H1 (cell line): Measurements from ENCODE around the gene MAP7. TPM values are rescaled to one million over a fixed set of nuclear protein-coding genes. Genes with fewer than 3 reads are reported as not detected.

Source experiments
- CTCF ChIA-PET: fragments of 300-600 bp; sonication (Branson Sonifier 250); formaldehyde crosslinking; loops from one replicate; lab custom pipeline; 2021; ENCODE audit not compliant: partially characterized antibody; lab: Charles Lee
- POLR2A ChIA-PET: fragments of 300-600 bp; sonication (Branson Sonifier 250); formaldehyde crosslinking; loops from one replicate; lab custom pipeline; 2021; ENCODE audit warnings: inconsistent platforms; ENCODE audit not compliant: partially characterized antibody; lab: Charles Lee
- DNase-seq, 2 experiments: peaks; one replicate each; pipeline versions ENCODE4 v3.0.0 to v3.0.0-alpha.2; 2010 to 2022; ENCODE audit warnings: low spot score in 2 of 2, low read depth in 1 of 2, mixed read lengths in 1 of 2
- FAIRE-seq: peaks from 2 replicates; lab custom pipeline; 2011; peaks lifted over from hg19 to GRCh38; lab: Jason Lieb, UNC
- H2AFZ ChIP-seq: 2 replicates; pipeline ENCODE4 v1.8.1; 2012; ENCODE audit warnings: low read length, inconsistent platforms
- H2AK5ac ChIP-seq: 2 replicates; pipeline ENCODE4 v1.6.1; 2013; ENCODE audit warnings: low read depth, low read length
- H2BK120ac ChIP-seq: replicated peaks from 2 replicates; pipeline ENCODE3; 2013; ENCODE audit warnings: low read depth, low read length, inconsistent platforms
- H2BK12ac ChIP-seq: 2 replicates; pipeline ENCODE4 v1.6.1; 2013; ENCODE audit warnings: low read depth, low read length
- H2BK15ac ChIP-seq: 2 replicates; pipeline ENCODE4 v1.6.1; 2013; ENCODE audit warnings: low read length
- H2BK20ac ChIP-seq: 2 replicates; pipeline ENCODE4 v1.6.1; 2013; ENCODE audit warnings: low read length
- H2BK5ac ChIP-seq: 2 replicates; pipeline ENCODE4 v1.6.1; 2013; ENCODE audit warnings: low read depth, low read length
- H3K14ac ChIP-seq: 2 replicates; pipeline ENCODE4 v1.6.1; 2013; ENCODE audit warnings: inconsistent platforms; ENCODE audit not compliant: insufficient read length
- H3K18ac ChIP-seq: 2 replicates; pipeline ENCODE4 v1.6.1; 2013; ENCODE audit warnings: low read length; ENCODE audit errors: extremely low read depth
- H3K23ac ChIP-seq: 2 replicates; pipeline ENCODE4 v1.6.1; 2013; ENCODE audit warnings: inconsistent platforms; ENCODE audit not compliant: insufficient read length
- H3K23me2 ChIP-seq: 2 replicates; pipeline ENCODE4 v1.6.1; 2013; ENCODE audit warnings: low read depth, low read length
- H3K27ac ChIP-seq: 2 replicates; pipeline ENCODE4 v1.6.1; 2011; ENCODE audit warnings: low read depth, low read length, inconsistent platforms
- H3K27me3 ChIP-seq, 4 experiments: replicated peaks in 1 of 4; 1 replicate in 1 of 4; 2 replicates in 3 of 4; pipeline versions ENCODE4 v1.6.1 to v1.8.1; 2011 to 2013; ENCODE audit warnings: low read length in 3 of 4, mild to moderate bottlenecking in 3 of 4, inconsistent platforms in 2 of 4, mixed read lengths in 2 of 4, moderate library complexity in 1 of 4; ENCODE audit not compliant: control insufficient read depth in 3 of 4, insufficient read depth in 3 of 4; ENCODE audit errors: extremely low read depth in 1 of 4
- H3K36me3 ChIP-seq, 4 experiments: 2 replicates each; pipeline versions ENCODE4 v1.6.1 to v1.8.1; 2011 to 2013; ENCODE audit warnings: mild to moderate bottlenecking in 4 of 4, low read length in 3 of 4, moderate library complexity in 2 of 4, control low read depth in 1 of 4, inconsistent platforms in 1 of 4; ENCODE audit not compliant: insufficient read depth in 4 of 4, control insufficient read depth in 2 of 4
- H3K4ac ChIP-seq: replicated peaks from 2 replicates; pipeline ENCODE3; 2013; ENCODE audit warnings: low read length, low read depth, mixed read lengths, inconsistent platforms; ENCODE audit not compliant: insufficient read length
- H3K4me1 ChIP-seq, 4 experiments: replicated peaks in 1 of 4; 1 replicate in 1 of 4; 2 replicates in 3 of 4; pipeline versions ENCODE4 v1.6.1 to v1.8.1; 2011 to 2013; ENCODE audit warnings: low read length in 3 of 4, inconsistent platforms in 2 of 4, mixed read lengths in 1 of 4; ENCODE audit not compliant: insufficient read depth in 4 of 4, control insufficient read depth in 3 of 4
- H3K4me2 ChIP-seq, 2 experiments: 2 replicates each; pipeline versions ENCODE4 v1.6.1 to v1.8.1; 2011 to 2013; ENCODE audit warnings: low read depth in 2 of 2, low read length in 2 of 2, control low read depth in 1 of 2, inconsistent platforms in 1 of 2, mild to moderate bottlenecking in 1 of 2; ENCODE audit not compliant: insufficient read depth in 1 of 2
- H3K4me3 ChIP-seq, 4 experiments: fragments of 200-600, 300-600 bp in 1 of 4; sonication (generic), shearing (Covaris generic), sonication (Bioruptor Twin) in 1 of 4; 2 replicates each; pipeline versions ENCODE4 v1.5.1 to v1.8.1; 2011 to 2016; ENCODE audit warnings: low read length in 4 of 4, low read depth in 3 of 4, control low read depth in 2 of 4, inconsistent platforms in 2 of 4, mild to moderate bottlenecking in 2 of 4, mixed read lengths in 1 of 4, moderate library complexity in 1 of 4; ENCODE audit not compliant: insufficient read depth in 2 of 4; ENCODE audit errors: extremely low read depth in 1 of 4
- H3K56ac ChIP-seq: replicated peaks from 2 replicates; pipeline ENCODE3; 2013; ENCODE audit warnings: low read depth, mild to moderate bottlenecking, mixed read lengths, low read length, inconsistent platforms; ENCODE audit not compliant: insufficient read length
- H3K79me1 ChIP-seq: 2 replicates; pipeline ENCODE4 v1.6.1; 2013; ENCODE audit warnings: low read depth, low read length, control low read depth
- H3K79me2 ChIP-seq, 2 experiments: 2 replicates each; pipeline versions ENCODE4 v1.6.1 to v1.8.1; 2012 to 2013; ENCODE audit warnings: low read length in 2 of 2, mild to moderate bottlenecking in 2 of 2, inconsistent platforms in 1 of 2; ENCODE audit not compliant: insufficient read depth in 2 of 2, control insufficient read depth in 1 of 2
- H3K9ac ChIP-seq, 4 experiments: replicated peaks in 1 of 4; 1 replicate in 1 of 4; 2 replicates in 3 of 4; pipeline versions ENCODE4 v1.6.1 to v1.8.1; 2011 to 2013; ENCODE audit warnings: low read depth in 3 of 4, low read length in 3 of 4, control low read depth in 2 of 4, mild to moderate bottlenecking in 2 of 4, moderate library complexity in 2 of 4, inconsistent platforms in 1 of 4; ENCODE audit errors: extremely low read depth in 1 of 4
- H3K9me3 ChIP-seq, 2 experiments: 2 replicates each; pipeline versions ENCODE4 v1.6.1 to v1.8.1; 2012 to 2013; ENCODE audit warnings: mild to moderate bottlenecking in 2 of 2, moderate library complexity in 2 of 2, control low read depth in 1 of 2, inconsistent platforms in 1 of 2, low read depth in 1 of 2, low read length in 1 of 2, mixed read lengths in 1 of 2; ENCODE audit not compliant: insufficient read depth in 2 of 2
- H4K20me1 ChIP-seq, 2 experiments: replicated peaks in 1 of 2; 2 replicates each; pipeline versions ENCODE3 to v1.8.1; 2011 to 2013; ENCODE audit warnings: inconsistent platforms in 2 of 2, low read length in 2 of 2, mild to moderate bottlenecking in 1 of 2; ENCODE audit not compliant: insufficient read depth in 2 of 2, control insufficient read depth in 1 of 2
- H4K5ac ChIP-seq: 2 replicates; pipeline ENCODE4 v1.6.1; 2013; ENCODE audit warnings: low read length, low read depth, mixed read lengths, inconsistent platforms; ENCODE audit not compliant: insufficient read length
- H4K8ac ChIP-seq: 2 replicates; pipeline ENCODE4 v1.8.0; 2013; ENCODE audit warnings: mild to moderate bottlenecking, moderate library complexity, low read length, inconsistent platforms; ENCODE audit not compliant: insufficient read depth; ENCODE audit errors: extremely low read depth
- H4K91ac ChIP-seq: replicated peaks from 2 replicates; pipeline ENCODE3; 2013; ENCODE audit warnings: low read length, mixed read lengths, inconsistent platforms; ENCODE audit not compliant: insufficient read length
- EGR1 ChIP-seq: IDR thresholded peaks from 2 replicates; pipeline ENCODE4 v1.6.1; 2011; ENCODE audit warnings: low read depth, low read length, borderline replicate concordance
- MAFK ChIP-seq: IDR thresholded peaks from 2 replicates; pipeline ENCODE4 v1.6.1; 2012; ENCODE audit warnings: low read depth, mild to moderate bottlenecking, improper control_type of control experiment, low read length
- RAD21 ChIP-seq, 2 experiments: IDR thresholded peaks in 1 of 2; conservative IDR thresholded peaks in 1 of 2; 2 replicates each; pipeline ENCODE4 v1.6.1; 2011; ENCODE audit warnings: low read depth in 2 of 2, low read length in 2 of 2, improper control_type of control experiment in 1 of 2, inconsistent platforms in 1 of 2, mild to moderate bottlenecking in 1 of 2, moderate library complexity in 1 of 2
- SIX5 ChIP-seq: IDR thresholded peaks from 2 replicates; pipeline ENCODE4 v1.6.1; 2011; ENCODE audit warnings: mild to moderate bottlenecking, low read depth, low read length
- SUZ12 ChIP-seq: fragments of 200-600 bp; sonication (generic); IDR thresholded peaks from 2 replicates; pipeline ENCODE4 v1.6.1; 2012; ENCODE audit warnings: mild to moderate bottlenecking, inconsistent platforms, low read length, moderate library complexity, mixed read lengths
- TBP ChIP-seq: IDR thresholded peaks from 2 replicates; pipeline ENCODE4 v1.6.1; 2011; ENCODE audit warnings: low read depth, low read length, improper control_type of control experiment
- WGBS, 2 experiments: shearing (Covaris generic) in 1 of 2; methylation state at CpG; one replicate each; pipeline versions ENCODE4 v1.1.6 to v1.1.7; 2013 to 2015; ENCODE audit warnings: low lambda C conversion rate in 2 of 2, mixed read lengths in 2 of 2, inconsistent platforms in 1 of 2, low coverage in 1 of 2, missing lambda C conversion rate in 1 of 2; ENCODE audit not compliant: insufficient replicate concordance in 2 of 2, insufficient coverage in 1 of 2, insufficient read length in 1 of 2; ENCODE audit errors: extremely low coverage in 1 of 2, missing lambda C conversion rate in 1 of 2; 5-methylcytosine and 5-hydroxymethylcytosine counted together
- polyA plus RNA-seq, 7 experiments: library from polyadenylated mRNA; depleted of rRNA in 3 of 7; stranded (reverse) in 5 of 7; unstranded in 2 of 7; fragments of >200 nt in 5 of 7; fragments of 200-250 nt in 2 of 7; gene quantifications; 1 replicate in 5 of 7; 2 replicates in 1 of 7; 4 replicates in 1 of 7; pipeline versions ENCODE4 v1.2.1 to v1.2.3, GENCODE V29; 2011 to 2013; ENCODE audit warnings: missing spikeins in 2 of 7, mixed read lengths in 2 of 7
- total RNA-seq: library from RNA; stranded (reverse); fragmentation: NEBNext Ultra II Directional; extraction: Animal tissue kit (Norgen Biotek cat#: 25700); gene quantifications from 2 replicates; pipeline ENCODE4 v1.2.1, GENCODE V29; 2021

The MAP7 gene
- total and polyA plus RNA-seq, 2 of the 8 experiments (the other 6 are each of a cell fraction or from before 2014, with no cell fraction given) = 13.5 to 66.9 TPM

GRCh38 chr6:136592930-136593673, 42.9 kb upstream of the MAP7 start:
- H3K27me3 ChIP-seq = no peaks in the 10 kb centered on the region
- H4K5ac ChIP-seq = no peak overlapping the region
- peak overlapping the region; percentile 72; the same call in 1 of the 2 replicates for H2BK5ac ChIP-seq
- H3K36me3 ChIP-seq = no peaks in the 10 kb centered on the region
- H3K79me1 ChIP-seq = no peaks in the 10 kb centered on the region
- no peak overlapping the region for H3K14ac ChIP-seq
- no peak overlapping the region for H3K18ac ChIP-seq
- H2BK120ac ChIP-seq = no peak overlapping the region
- H2AK5ac ChIP-seq = no peak overlapping the region
- no peak overlapping the region for H3K56ac ChIP-seq
- no peak overlapping the region for H3K23ac ChIP-seq
- no peak overlapping the region; a peak in 1 of 4 replicates for H3K4me2 ChIP-seq
- no peaks in the 10 kb centered on the region; the same call in 1 of the 2 replicates for H3K23me2 ChIP-seq
- H3K4me1 ChIP-seq = peaks cover 5 to 25% (median 19%) of the 10 kb centered on the region in 4 experiments
- CTCF ChIA-PET = interaction anchor here (0.9 to 2.1 kb wide), 7 partner anchors 9 to 997 kb away, joined by 3 to 6 read pairs (median 4); partner anchors contain the start of gene MAP3K5
- H3K4ac ChIP-seq = no peak overlapping the region
- no peaks in the 10 kb centered on the region for H3K79me2 ChIP-seq
- H2AFZ ChIP-seq = no peak overlapping the region
- H4K91ac ChIP-seq = peak overlapping the region; percentile 87
- TF ChIP-seq RAD21 (IDR thresholded peaks at IDR 0.05 in 1 of 2, conservative IDR thresholded peaks at IDR 0.05 in 1 of 2; ENCODE audit: low read depth in 2 of 2, low read length in 2 of 2) (no peak), MAFK (no peak), EGR1 (no peak), SIX5 (no peak), SUZ12 (no peak), TBP (no peak)
- FAIRE-seq (no peak), DNase-seq (no peak)
- peaks cover 5 to 6% of the 10 kb centered on the region in 2 experiments for H3K9me3 ChIP-seq
- H4K20me1 ChIP-seq = no peaks in the 10 kb centered on the region
- no peak overlapping the region for H2BK12ac ChIP-seq
- WGBS, 2 experiments = 85% methylated on average over 2 of the region's 2 CpGs; no CpG with 5 or more reads in 1 of the 2 experiments
- no peak overlapping the region for H3K9ac ChIP-seq
- POLR2A ChIA-PET = no interaction called here
- no peak overlapping the region for H3K27ac ChIP-seq
- no peak overlapping the region; the same call in 1 of the 2 replicates for H4K8ac ChIP-seq
- H3K4me3 ChIP-seq = no peak overlapping the region
- no peak overlapping the region for H2BK15ac ChIP-seq
- no peak overlapping the region for H2BK20ac ChIP-seq
